ENCODE data around the gene NDC80. TPM values are rescaled to one million over a fixed set of nuclear protein-coding genes. Genes with fewer than 3 reads are reported as not detected.
A peak's percentile ranks its signal among the peaks of the same experiment; 100 is the strongest.

The NDC80 gene
- polyA plus RNA-seq, 3 donors, result 0.07 TPM; not detected in 2

DNA sequence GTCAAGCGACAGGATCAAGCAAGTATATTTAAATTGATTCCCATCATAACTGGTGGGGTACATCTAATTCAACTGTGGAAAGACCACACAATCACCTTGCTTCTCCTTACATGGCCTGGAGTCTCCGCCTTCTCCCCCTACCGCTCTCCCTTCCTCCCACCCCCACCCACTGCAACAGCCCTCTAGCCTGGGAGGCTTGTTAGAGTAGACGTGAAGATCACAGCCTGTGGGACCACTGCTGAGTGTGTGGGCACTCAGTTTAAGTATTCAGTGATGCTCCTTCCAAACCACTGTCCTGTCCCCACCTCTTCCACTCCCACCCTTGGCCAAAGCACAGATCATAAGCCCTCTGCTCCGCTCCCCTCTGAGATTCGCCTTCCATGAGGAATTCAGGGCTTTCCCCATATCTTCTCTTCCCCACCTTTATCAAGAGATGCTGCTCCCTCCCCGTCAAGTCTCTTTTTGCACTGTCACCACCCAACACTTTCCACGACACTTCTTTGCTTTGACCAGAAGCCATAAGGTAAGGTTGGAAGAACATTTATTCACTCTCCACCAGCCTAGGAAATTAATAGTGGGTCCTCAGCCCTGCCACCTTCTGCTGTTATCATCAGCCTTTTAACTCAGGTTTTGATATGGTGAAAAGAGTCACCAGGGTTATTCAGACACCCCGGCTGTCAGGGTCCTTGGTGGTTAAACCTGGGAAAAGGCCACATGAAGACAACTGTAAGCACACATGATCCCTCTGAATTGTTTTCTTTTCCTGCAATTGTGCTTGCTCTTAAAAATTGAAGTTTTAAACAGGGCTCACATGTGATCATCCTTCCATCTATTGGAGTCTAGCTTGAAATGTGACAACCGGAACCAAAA, 1.8 kb upstream of the NDC80 start:
- Histone ChIP-seq H3K4me2 (replicated peaks; ENCODE audit: extremely low read depth, low read length, poor library complexity, severe bottlenecking) (peak overlapping the region; percentile 96), H3K9ac (ENCODE audit: insufficient read depth, low read length, poor library complexity, severe bottlenecking) (no peak overlapping the region), H3K36me3 (replicated peaks in 1 of 2; ENCODE audit: control insufficient read depth in 1 of 2, insufficient read depth in 2 of 2, low read length in 2 of 2) (peaks cover 3 to 11% of the 10 kb centered on the region in 2 donors), H3K4me1 (ENCODE audit: control insufficient read depth in 1 of 2, insufficient read depth in 2 of 2, low read length in 2 of 2) (peaks cover 20 to 26% of the 10 kb centered on the region in 2 donors), H3K79me2 (ENCODE audit: insufficient read depth, low read length) (peaks cover 66% of the 10 kb centered on the region), H4K20me1 (ENCODE audit: insufficient read depth, low read length) (no peaks in the 10 kb centered on the region), H3K9me3 (replicated peaks in 1 of 2; ENCODE audit: control insufficient read depth in 1 of 2, insufficient read depth in 1 of 2, low read length in 2 of 2) (no peaks in the 10 kb centered on the region), H3K4me3 (replicated peaks in 1 of 3; ENCODE audit: low read depth in 2 of 3, low read length in 3 of 3) (no peak overlapping the region), H3K27ac (ENCODE audit: low read depth in 1 of 2, low read length in 2 of 2) (no peak overlapping the region), H2AFZ (ENCODE audit: insufficient read depth, low read depth, low read length, poor library complexity, severe bottlenecking) (no peak overlapping the region), H3K27me3 (ENCODE audit: control insufficient read depth in 2 of 2, insufficient read depth in 2 of 2, low read length in 2 of 2) (no peaks in the 10 kb centered on the region)
- Mint-ChIP-seq H3K36me3 (peaks cover 15 to 25% of the 10 kb centered on the region in 2 donors), H3K9me3 (no peaks in the 10 kb centered on the region), H3K27me3 (ENCODE audit: low read depth in 3 of 3) (no peaks in the 10 kb centered on the region), H3K4me1 (peaks cover 35% of the 10 kb centered on the region), H3K4me3 (no peak overlapping the region), H3K27ac (peak overlapping the region in 1 of 7 donors; percentile 13)
- 96% methylated on average over 5 of the region's 10 CpGs for WGBS (ENCODE audit: insufficient coverage)
- no peak for DNase-seq
- TF ChIP-seq, protein P1, sequence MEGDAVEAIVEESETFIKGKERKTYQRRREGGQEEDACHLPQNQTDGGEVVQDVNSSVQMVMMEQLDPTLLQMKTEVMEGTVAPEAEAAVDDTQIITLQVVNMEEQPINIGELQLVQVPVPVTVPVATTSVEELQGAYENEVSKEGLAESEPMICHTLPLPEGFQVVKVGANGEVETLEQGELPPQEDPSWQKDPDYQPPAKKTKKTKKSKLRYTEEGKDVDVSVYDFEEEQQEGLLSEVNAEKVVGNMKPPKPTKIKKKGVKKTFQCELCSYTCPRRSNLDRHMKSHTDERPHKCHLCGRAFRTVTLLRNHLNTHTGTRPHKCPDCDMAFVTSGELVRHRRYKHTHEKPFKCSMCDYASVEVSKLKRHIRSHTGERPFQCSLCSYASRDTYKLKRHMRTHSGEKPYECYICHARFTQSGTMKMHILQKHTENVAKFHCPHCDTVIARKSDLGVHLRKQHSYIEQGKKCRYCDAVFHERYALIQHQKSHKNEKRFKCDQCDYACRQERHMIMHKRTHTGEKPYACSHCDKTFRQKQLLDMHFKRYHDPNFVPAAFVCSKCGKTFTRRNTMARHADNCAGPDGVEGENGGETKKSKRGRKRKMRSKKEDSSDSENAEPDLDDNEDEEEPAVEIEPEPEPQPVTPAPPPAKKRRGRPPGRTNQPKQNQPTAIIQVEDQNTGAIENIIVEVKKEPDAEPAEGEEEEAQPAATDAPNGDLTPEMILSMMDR (IDR thresholded peaks at IDR 0.05), result no peak
- intact Hi-C loops (cut with micrococcal nuclease), result loop anchor here (2.0 to 10.0 kb wide), 2 partner anchors 85 kb away; partner anchors contain the start of gene SMCHD1 (in 2 of the 2)

DNA sequence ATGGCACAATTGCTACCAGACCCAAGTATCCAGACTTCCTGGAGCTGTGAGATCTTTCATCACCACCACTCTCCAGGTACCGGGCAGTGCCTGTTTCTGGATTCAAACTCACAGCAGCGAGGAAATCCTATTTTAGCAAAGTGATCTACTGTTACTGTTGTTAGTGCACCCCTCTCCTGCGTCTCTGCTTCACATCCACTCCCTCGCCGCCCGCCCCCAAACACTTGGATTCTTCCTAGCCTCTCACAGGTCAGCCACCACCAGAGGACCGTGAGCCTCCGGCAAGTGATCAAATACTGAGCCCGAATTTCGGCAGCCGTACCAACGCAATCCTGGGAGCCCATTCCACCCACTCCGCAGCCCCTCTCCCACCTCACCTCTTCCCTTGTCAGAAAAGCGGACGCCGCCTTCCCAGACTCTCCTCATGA, 571 bp upstream of the NDC80 start:
- Histone ChIP-seq H3K9ac (ENCODE audit: insufficient read depth, low read length, poor library complexity, severe bottlenecking) (peak overlapping the region; percentile 94), H2AFZ (ENCODE audit: insufficient read depth, low read depth, low read length, poor library complexity, severe bottlenecking) (peak overlapping the region; percentile 94), H3K4me3 (replicated peaks in 1 of 3; ENCODE audit: low read depth in 2 of 3, low read length in 3 of 3) (peak overlapping the region; percentile 81 to 94 (median 90)), H3K4me2 (replicated peaks; ENCODE audit: extremely low read depth, low read length, poor library complexity, severe bottlenecking) (peak overlapping the region; percentile 96), H3K4me1 (ENCODE audit: control insufficient read depth in 1 of 2, insufficient read depth in 2 of 2, low read length in 2 of 2) (peaks cover 20 to 26% of the 10 kb centered on the region in 2 donors), H3K27ac (ENCODE audit: low read depth in 1 of 2, low read length in 2 of 2) (peak overlapping the region; percentile 94 to 100), H4K20me1 (ENCODE audit: insufficient read depth, low read length) (no peaks in the 10 kb centered on the region), H3K79me2 (ENCODE audit: insufficient read depth, low read length) (peaks cover 78% of the 10 kb centered on the region), H3K9me3 (replicated peaks in 1 of 2; ENCODE audit: control insufficient read depth in 1 of 2, insufficient read depth in 1 of 2, low read length in 2 of 2) (no peaks in the 10 kb centered on the region), H3K36me3 (replicated peaks in 1 of 2; ENCODE audit: control insufficient read depth in 1 of 2, insufficient read depth in 2 of 2, low read length in 2 of 2) (peaks cover 3 to 21% of the 10 kb centered on the region in 2 donors), H3K27me3 (ENCODE audit: control insufficient read depth in 2 of 2, insufficient read depth in 2 of 2, low read length in 2 of 2) (no peaks in the 10 kb centered on the region)
- Mint-ChIP-seq H3K9me3 (no peaks in the 10 kb centered on the region), H3K27ac (peak overlapping the region; percentile 99 to 100 (median 99)), H3K4me3 (peak overlapping the region; percentile 99 to 100), H3K27me3 (ENCODE audit: low read depth in 3 of 3) (no peaks in the 10 kb centered on the region), H3K4me1 (peaks cover 35% of the 10 kb centered on the region), H3K36me3 (peaks cover 9 to 23% of the 10 kb centered on the region in 2 donors)
- TF ChIP-seq, protein P1 (IDR thresholded peaks at IDR 0.05), result peak; percentile 9
- under 1% methylated on average over 15 of the region's 16 CpGs for WGBS (ENCODE audit: insufficient coverage)
- intact Hi-C loops (cut with micrococcal nuclease), result loop anchor here (2.0 to 10.0 kb wide), 2 partner anchors 84 kb away; partner anchors contain the start of gene SMCHD1 (in 2 of the 2)
- peak in 2 of 3 donors; percentile 55 to 57 for DNase-seq

All from CD14-positive monocyte (primary cell).